Activated CD8-positive, alpha-beta memory T cell treated with anti-CD3 and anti-CD28 coated beads for 24 hours (primary cell): ENCODE measurements around the gene DAP3.
"Not testable (repeated sequence)": the region's sequence is repeated elsewhere in the genome, so short reads cannot be mapped to it uniquely, and the experiment has no call there.

Experiments used
- DNase-seq: peaks from one replicate; pipeline ENCODE4 v3.0.0-alpha.2; 2020

The DAP3 gene

DNA sequence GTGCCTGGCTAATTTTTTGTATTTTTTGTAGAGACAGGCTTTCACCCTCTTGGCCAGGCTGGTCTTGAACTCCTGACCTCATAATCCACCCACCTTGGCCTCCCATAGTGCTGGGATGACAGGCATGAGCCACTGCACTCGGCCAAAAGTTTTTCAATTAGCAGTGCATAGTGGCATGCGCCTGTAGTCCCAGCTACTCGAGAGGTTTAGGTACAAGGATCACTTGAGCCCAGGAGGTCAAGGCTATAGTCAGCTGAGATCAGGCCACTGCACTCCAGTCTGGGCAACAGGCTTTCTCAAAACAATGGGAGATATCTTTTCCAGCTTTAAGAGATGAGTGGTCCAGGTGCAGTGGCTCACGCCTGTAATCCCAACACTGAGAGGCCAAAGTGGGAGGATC lies 30.8 kb downstream of the DAP3 start:
- DNase-seq, result no peak

DNA sequence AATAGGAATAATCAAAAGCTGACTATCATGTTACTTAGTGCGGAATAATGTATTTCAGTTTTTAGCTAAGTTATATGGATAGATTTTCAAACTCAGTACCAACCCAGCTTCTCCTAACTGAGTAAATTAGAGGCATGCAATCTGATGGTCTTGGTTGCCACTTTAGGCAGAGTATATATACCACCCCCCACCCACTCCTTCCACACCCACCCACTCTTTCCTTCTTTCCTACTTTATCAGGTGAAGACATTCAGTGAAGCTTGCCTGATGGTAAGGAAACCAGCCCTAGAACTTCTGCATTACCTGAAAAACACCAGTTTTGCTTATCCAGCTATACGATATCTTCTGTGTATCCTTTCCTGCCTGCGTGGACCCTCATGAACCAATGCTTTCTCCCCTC lies 36.3 kb downstream of the DAP3 start:
- DNase-seq, result no peak

DNA sequence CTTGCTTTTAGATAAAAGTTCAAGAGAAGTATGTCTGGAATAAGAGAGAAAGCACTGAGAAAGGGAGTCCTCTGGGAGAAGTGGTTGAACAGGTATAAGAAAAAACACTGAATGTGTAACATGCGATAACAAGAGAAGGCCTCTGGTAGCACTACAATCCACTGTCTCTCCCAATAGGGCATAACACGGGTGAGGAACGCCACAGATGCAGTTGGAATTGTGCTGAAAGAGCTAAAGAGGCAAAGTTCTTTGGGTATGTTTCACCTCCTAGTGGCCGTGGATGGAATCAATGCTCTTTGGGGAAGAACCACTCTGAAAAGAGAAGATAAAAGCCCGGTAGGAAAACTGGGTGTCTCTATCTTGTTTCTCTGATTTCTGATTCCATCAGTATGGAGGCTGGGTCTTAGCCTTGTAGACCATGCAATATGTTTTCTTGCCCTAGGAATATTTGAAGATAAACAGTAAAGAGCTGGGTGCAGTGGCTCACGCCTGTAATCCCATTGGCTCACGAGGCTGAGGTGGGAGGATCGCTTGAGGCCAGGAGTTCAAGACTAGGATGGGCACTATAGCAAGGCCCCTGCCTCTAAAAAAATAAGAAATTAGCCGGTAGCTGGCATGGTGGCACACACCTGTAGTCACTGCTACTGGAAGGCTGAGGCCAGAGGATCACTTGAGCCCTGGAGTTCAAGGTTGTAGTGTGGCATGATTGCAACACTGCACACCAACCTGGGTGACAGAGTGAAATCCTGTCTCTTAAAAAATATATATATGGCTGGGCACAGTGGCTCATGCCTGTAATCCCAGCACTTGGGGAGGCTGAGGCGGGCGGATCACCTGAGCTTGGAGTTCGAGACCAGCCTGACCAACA lies 40.4 kb downstream of the DAP3 start:
- no peak for DNase-seq

DNA sequence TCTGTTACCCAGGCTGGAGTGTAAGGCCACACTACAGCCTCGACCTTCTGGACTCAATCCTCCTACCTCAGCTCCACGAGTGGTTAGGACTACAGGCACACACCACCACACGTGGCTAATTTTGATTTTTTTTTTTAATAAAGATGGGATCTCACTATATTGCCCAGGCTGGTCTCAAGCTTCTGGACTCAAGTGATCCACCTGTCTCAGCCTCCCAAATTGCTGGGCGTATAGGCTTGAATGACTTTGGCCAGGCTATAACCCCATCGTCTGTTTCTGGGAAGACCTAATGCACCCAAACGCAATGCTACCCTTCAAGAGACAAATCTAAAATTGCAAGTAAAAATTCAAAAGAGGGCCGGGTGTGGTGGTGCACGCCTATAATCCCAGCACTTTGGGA lies 52.1 kb downstream of the DAP3 start:
- DNase-seq, result no peak

DNA sequence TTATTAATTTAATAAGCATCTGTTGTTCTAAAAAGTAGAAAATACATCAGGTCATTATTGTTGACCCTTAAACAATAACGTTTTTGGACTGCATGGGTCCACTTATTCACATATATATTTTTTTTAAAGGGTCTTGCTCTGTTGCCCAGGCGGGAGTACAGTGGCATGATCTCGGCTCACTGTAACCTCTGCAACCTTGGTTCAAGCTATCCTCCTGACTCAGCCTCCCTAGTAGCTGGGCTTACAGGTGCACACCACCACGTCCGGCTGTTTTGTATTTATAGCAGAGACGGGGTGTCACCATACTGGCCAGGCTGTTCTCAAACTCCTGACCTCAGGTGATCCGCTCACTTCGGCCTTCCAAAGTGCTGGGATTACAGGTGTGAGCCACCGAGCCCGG lies 53.0 kb downstream of the DAP3 start:
- DNase-seq, result no peak

DNA sequence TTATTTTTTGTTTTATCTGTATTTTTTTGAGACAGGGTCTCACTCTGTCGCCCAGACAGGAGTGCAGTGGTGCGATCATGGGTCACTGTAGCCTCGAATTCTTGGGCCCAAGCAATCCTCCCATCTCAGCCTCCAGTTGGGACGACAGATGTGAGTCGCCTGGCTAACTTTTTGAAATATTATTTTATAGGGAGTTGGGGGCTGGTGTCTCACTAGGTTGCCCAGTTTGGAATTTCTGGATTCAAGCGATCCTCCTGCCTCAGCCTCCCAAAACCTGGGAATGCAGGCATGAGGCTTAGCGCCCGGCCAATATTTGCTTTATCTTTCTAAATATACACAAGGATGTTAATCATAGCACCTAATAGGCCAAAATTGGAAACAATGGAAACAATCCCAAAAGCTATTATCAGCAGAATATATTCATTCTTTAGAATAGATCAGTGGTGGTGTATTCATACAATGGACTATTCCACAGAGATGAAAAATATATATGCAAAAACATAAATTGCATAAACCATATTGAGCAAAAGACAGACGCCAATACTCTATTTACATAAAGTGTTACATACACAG lies 55.9 kb downstream of the DAP3 start:
- no peak for DNase-seq

DNA sequence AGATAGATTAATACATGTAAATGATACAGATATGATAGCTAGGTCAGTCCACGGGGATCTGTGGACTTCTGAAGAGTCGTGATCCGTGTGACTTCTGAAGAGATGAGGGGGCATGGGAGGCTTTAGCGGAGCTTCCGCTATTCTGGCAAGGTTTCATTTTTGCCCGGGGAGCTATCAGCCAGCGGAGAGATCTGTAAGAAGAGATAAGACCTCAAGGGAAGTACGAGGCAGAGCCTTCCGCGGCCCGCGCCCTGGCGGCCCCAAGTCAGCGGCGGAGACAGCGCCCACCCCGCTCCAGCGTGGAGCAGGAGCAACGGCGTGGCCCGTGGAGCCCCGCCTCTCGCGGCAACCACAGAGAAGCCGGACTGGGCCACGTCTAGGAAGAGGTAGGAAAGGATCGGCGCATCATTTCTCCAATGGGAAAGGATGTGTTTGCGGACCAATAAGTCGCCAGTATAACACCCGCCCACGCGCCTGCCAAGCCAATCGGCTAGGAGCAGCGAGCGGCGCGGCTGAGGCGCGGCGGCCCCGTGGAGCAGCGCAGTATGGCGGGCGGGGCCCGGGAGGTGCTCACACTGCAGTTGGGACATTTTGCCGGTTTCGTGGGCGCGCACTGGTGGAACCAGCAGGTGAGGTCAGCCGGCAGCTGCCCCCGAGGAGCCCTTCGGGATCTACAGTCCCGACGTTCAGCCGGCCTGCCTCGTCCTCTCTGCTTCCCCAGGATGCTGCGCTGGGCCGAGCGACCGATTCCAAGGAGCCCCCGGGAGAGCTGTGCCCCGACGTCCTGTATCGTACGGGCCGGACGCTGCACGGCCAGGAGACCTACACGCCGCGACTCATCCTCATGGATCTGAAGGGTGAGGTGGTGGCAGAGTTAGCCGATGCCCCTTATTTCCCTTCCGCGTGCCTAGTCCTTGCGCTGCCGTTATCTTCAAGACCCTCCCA lies 56.7 kb downstream of the DAP3 start:
- peak; percentile 98 for DNase-seq

DNA sequence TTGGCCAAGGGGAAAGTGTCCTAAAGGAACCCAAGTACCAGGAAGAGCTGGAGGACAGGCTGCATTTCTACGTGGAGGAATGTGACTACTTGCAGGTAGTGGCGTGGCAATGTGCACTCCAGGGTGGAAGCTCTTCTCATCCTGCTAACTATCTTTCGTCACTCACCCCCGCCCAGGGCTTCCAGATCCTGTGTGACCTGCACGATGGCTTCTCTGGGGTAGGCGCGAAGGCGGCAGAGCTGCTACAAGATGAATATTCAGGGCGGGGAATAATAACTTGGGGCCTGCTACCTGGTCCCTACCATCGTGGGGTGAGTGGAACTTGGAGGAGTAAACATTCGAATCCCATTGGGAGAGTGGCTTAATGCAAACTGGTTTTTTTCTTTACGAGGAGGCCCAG lies 58.7 kb downstream of the DAP3 start:
- not testable (repeated sequence) for DNase-seq

DNA sequence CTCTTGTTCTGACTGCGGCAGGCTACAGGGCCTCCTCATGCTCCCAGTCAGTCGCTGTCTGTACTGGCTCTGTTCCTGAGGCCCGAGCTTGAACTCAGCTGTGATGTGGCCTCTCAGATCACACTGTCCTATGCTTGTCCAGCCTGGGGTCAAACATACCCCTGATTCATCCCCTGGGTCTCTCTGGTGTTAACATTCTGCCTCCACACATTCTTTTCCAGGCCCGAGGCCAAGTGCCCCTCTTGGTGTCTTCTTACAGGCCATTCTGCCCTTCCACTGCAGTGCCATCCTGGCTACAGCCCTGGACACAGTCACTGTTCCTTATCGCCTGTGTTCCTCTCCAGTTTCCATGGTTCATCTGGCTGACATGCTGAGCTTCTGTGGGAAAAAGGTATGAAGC lies 59.2 kb downstream of the DAP3 start:
- DNase-seq, result not testable (repeated sequence)

DNA sequence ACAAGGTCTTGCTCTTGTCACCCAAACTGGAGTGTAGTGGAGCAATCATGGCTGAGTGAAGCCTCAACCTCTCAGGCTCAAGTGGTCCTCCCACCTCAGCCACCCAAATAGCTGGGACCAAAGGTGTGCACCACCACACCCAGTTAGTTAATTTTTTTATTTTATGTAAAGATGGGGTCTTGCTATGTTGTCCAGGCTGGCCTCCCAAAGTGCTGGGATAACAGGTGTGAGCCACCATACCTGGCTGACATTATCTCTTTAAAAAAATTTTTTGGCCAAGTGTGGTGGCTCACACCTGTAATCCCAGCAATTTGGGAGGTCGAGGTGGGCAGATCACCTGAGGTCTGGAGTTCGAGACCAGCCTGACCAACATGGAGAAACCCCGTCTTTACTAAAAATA lies 70.1 kb downstream of the DAP3 start:
- not testable (repeated sequence) for DNase-seq

DNA sequence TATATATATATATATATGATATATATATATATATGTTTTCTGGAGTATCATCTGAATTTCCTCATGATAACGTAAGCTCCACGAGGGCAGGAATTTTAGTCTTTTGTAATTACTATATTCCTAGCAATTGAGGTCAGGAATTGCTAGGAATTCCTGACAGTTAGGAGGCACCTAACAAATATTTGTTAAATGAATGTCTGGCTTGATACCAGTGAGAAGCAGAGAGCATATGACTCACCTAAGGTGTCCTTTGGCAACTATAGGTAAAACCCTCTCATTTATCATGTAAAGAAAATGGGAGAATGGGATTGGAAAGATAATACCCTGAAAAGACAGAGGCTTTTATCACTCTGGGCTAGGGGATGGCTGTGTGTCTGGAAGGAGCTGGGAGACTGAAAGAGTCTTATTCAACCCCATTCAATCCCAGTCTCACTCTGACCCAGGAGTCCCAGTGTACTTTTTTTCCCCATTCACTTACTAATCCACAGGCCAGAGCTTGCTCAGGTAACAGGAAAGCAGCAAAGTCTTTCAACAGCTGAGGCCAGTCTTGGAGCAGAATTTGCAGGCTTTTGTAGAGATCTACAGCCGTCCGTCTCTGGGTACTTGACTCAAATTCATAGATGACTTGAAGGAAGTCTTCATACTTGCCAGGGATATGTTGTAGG lies 71.2 kb downstream of the DAP3 start:
- DNase-seq, result no peak

DNA sequence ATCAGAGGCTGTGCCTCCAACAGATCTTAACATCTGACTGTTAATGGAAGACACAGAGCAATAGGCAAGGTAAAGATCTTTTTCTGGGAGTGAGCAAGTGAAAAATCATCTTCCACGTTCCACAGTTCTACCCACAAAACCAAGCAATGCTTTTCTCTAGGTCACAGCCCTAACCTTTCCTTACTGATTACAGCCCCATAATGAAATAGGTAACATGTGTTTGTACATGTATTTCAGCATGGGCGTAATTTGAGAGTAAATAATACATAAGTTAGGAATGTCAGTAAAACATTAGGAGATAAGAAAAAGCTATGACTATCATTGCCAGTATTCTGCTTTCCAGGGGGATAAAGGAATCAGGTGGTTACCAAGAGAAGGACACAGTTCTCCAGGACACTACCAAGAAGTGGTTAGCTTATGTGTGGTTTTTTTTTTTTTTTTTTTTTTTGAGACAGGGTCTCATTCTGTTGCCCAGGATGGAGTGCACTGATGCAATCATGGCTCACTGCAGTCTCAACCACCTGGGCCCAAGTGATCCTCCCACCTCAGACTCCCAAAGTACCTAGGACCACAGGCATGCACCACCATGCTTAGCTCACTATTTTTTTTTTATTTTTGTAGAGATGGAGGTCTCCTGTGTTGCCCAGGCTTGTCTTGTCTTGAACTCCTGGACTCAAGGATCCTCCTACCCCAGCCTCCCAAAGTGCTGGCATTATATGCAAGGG lies 72.0 kb downstream of the DAP3 start:
- no peak for DNase-seq

DNA sequence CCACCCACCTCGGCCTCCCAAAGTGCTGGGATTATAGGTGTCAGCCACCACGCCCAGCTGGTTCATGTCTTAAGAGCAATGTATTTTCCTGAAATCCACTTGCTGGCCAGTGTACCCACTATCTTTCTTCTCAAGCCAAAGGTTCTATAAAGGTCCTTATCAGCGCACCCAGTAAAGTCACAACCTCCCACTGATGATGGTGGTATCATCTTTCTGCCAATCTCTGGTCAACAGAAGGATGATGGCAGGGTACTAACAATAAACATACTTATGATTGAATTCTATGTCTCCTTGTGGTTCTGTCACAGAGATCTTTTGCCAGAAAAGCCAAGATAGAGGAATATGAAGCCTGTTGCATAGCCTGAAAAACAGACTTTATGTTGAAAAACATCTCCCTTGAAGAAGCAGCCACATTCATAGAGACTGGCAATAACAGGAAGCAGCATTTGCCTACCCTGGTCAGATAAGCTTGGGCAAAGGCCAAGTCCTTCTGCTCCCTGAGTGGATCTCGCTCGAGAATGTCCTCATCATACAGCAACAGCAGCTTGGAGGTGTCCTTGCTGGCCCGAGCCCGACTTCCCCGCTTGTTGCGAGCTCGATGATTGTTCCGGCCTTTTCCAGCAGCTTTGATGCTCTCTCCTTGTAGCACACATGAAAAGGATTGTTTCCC lies 73.0 kb downstream of the DAP3 start:
- DNase-seq, result no peak

DNA sequence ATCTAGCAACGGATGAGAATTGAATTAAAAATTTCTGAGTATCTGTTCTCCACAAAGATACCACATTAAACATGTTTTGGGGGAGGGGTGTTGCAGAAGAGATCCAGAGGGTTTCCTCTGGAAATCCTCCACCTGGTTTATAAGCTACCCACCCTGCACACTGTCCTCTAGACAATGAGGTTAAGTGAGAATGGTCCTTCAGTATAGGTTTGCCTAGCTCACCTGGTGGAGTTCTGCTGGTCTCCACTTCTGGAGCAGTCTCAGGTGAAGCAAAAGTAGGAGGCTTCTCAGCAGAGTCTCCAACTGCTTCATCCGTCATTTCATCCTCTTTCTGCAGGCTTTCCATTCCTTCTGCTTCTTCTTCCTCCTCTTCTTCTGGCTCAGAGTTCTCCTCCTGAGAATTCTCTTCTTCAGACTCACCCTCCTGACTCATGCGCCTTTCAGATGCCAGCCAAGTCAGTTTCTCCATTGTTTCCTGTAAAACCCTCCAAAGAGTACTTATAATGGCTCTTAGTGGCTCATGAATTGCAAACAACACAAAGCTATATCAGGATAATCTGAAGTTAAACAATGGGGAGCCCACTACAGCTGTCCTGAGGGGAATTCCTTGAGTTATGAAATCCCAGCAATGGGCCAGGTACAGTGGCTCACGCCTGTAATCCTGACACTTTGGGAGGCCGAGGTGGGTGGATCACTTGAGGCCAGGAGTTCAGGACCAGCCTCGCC lies 74.4 kb downstream of the DAP3 start:
- not testable (repeated sequence) for DNase-seq

DNA sequence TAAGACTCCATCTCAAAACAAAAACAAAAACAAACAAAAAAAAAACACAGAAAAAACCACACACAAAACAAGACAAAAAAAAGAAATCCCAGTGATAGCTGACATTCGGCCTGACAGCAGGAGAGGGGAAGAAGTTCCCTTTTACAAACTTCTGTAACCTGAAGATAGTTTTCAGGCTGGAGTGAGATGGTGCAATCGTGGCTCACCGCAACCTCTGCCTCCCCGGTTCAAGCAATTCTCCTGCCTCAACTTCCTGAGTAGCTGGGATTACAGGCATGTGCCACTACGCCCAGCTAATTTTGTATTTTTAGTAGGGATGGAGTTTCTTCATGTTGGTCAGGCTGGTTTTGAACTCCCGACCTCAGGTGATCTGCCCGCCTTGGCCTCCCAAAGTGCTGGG lies 75.1 kb downstream of the DAP3 start:
- DNase-seq, result not testable (repeated sequence)

DNA sequence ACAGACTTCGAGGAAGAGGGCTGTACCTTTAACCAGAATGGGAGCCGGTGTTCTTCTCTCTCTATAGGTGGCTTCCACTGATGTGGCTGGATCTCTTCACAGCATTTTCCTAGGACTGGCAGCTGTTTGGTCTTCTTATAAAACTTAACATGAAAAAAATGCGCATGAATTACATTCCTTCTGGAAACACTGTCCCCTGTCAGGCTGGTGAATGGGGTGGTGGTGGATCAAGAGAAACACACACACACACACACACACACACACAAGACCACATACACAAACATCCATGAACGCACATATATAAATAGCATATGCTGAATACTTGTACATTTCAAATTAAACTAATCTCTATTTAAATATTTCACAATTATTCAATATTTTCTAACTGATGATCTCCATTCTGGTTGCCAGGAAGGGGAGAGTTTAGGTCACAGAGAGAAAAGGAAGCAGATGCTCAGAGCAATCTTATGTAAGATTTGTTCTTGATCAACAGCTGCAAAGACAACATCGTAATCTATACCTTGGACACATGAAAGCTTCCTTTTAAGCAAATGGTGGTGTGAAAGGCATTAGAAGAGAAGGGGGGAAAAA lies 78.6 kb downstream of the DAP3 start:
- DNase-seq, result not testable (repeated sequence)

DNA sequence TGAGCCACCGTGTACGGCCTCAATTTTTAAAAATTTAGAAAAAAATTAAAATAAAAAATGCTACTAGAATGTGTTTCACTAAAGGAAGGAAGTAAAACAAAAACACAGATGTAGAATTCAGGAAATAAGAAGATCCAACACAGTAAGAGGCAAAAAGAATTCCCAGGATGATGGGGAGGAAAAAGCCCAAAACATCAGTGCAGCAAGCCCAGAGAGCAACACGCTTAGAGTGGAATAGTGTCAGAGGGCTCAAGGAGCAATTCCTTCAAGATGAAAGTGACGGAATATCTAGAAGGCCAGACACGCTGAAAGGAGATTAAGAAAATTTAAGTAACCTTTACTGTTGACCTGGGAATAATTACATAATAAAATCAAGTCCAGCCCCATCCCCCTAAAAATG lies 80.4 kb downstream of the DAP3 start:
- no peak for DNase-seq

DNA sequence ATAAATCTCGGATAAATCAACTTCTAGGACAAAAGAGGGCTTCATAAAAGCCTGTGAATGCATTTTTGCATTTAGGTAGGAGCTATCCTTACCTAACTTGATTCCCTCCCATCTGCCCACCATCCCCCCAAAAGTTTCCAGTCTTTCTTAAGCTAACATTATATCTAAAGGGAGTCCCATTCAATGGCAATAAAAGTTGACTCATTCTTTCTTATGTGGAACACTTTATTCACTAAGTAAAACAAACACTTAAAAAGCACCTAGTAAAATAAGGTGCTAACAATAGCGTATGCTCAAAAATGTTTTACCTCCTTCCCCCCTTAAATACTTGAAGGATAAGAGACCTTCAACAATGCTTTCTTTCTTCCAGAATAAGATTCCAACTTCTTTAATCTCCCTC lies 84.3 kb downstream of the DAP3 start:
- DNase-seq, result no peak

DNA sequence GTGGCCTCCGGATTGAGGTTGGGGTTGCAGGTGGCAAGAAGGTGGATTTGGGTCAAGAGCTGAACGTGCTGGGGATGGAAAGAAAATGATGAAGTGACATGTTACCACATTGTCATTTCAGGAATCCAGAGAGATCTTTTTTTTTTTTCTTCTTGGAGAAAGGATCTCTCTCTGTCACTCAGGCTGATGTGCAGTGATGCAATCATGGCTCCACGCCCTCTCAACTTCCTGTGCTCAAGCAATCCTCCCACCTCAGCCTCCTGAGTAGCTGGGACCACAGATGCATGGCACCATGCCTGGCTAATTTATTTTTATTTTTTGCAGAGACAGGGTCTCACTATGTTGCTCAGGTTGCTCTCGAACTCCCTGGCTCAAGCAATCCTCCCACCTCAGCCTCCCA lies 87.5 kb downstream of the DAP3 start:
- peak; percentile 24 for DNase-seq

DNA sequence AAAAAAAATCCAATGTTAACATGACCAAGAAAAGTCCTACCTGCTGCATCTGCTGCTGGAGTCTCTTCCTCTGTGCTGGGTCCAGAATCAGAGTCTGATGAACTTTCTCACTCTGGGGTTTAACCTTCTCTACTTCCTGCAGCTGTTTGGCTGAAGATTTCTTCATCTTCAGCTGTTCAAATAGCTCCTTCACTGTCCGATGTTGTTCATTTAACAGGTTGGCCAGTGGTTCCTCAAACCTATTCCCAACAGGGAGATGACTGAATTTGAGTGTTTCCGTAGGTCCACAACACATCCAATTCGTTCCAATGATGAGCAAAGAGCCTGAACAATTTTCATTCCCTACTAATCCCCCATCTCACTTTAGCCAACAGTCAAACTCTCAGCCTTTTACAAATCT lies 88.7 kb downstream of the DAP3 start:
- DNase-seq, result no peak
